Kidney (tissue), 14 donors: ENCODE data around the gene USH2A. TPM values are rescaled to one million over a fixed set of nuclear protein-coding genes. Genes with fewer than 3 reads are reported as not detected.

Source experiments
- DNase-seq, 5 donors: peaks; one replicate each; pipeline ENCODE4 v3.0.0-alpha.2; 2013 to 2020
- FAIRE-seq: peaks from 2 replicates; lab custom pipeline; 2012; peaks lifted over from hg19 to GRCh38; lab: Jason Lieb, UNC
- H3K27ac ChIP-seq, 2 donors: one replicate each; pipeline ENCODE4 v1.7.0; 2013; ENCODE audit warnings: low read depth in 2 of 2, low read length in 2 of 2, inconsistent platforms in 1 of 2
- H3K27me3 ChIP-seq: one replicate; pipeline ENCODE4 v1.7.1; 2013; ENCODE audit warnings: low read length, inconsistent platforms; ENCODE audit not compliant: control insufficient read depth, insufficient read depth
- H3K36me3 ChIP-seq, 3 donors: one replicate each; pipeline versions ENCODE4 v1.7.0 to v1.7.1; 2013; ENCODE audit warnings: low read length in 3 of 3, control low read depth in 1 of 3, inconsistent platforms in 1 of 3; ENCODE audit not compliant: insufficient read depth in 3 of 3, control insufficient read depth in 2 of 3
- H3K4me1 ChIP-seq, 3 donors: one replicate each; pipeline versions ENCODE4 v1.7.0 to v1.7.1; 2013; ENCODE audit warnings: low read length in 3 of 3, inconsistent platforms in 1 of 3, low read depth in 1 of 3; ENCODE audit not compliant: control insufficient read depth in 2 of 3, insufficient read depth in 2 of 3
- H3K4me3 ChIP-seq, 3 donors: one replicate each; pipeline versions ENCODE4 v1.7.0 to v1.8.1; 2013; ENCODE audit warnings: low read length in 3 of 3, control low read depth in 1 of 3, inconsistent platforms in 1 of 3
- H3K9ac ChIP-seq, 3 donors: one replicate each; pipeline versions ENCODE4 v1.7.0 to v1.7.1; 2013; ENCODE audit warnings: low read length in 3 of 3, control low read depth in 1 of 3, inconsistent platforms in 1 of 3
- H3K9me3 ChIP-seq, 3 donors: one replicate each; pipeline versions ENCODE4 v1.7.0 to v1.7.1; 2013; ENCODE audit warnings: low read length in 3 of 3, control low read depth in 1 of 3, inconsistent platforms in 1 of 3; ENCODE audit not compliant: control insufficient read depth in 2 of 3, insufficient read depth in 1 of 3
- intact Hi-C: fragments of 100-400 bp; cut with DNase I; formaldehyde crosslinking; loops from one replicate; pipeline ENCODE4 v1.11.1; 2022
- polyA plus RNA-seq: library from polyadenylated mRNA; stranded (reverse); fragments of 350-450 nt; fragmentation: Illumina TruSeq; extraction: RNeasy Lipid Tissue Mini Kit (QIAGEN cat#74804); gene quantifications from one replicate; pipeline ENCODE4 v1.2.3, GENCODE V29; 2014; ENCODE audit warnings: low read depth, low replicate concordance; ENCODE audit not compliant: insufficient read depth
- total RNA-seq: library from RNA; stranded (reverse); fragmentation: NEBNext Ultra II Directional; extraction: Animal tissue kit (Norgen Biotek cat#: 25700); gene quantifications from one replicate; pipeline ENCODE4 v1.2.1, GENCODE V29; 2021
- TF ChIP-seq, protein P1 (sequence below): IDR thresholded peaks from 3 replicates; pipeline ENCODE4 v1.5.1; 2012; ENCODE audit warnings: mild to moderate bottlenecking, moderate library complexity, borderline replicate concordance; ENCODE audit not compliant: insufficient read depth; ENCODE audit errors: extremely low read depth
- donor health status: control.
- donor health status: control.
- donor health status: control.
- donor health status: control.
- donor health status: control.
- donor health status: DM: yes; HTN: yes; CAD: no.
- donor health status: Normal renal cell carcinoma (clear cell type).

USH2A gene
- total and polyA plus RNA-seq, 2 donors from 2014 or later, result 0.06 TPM; not detected in 1

DNA sequence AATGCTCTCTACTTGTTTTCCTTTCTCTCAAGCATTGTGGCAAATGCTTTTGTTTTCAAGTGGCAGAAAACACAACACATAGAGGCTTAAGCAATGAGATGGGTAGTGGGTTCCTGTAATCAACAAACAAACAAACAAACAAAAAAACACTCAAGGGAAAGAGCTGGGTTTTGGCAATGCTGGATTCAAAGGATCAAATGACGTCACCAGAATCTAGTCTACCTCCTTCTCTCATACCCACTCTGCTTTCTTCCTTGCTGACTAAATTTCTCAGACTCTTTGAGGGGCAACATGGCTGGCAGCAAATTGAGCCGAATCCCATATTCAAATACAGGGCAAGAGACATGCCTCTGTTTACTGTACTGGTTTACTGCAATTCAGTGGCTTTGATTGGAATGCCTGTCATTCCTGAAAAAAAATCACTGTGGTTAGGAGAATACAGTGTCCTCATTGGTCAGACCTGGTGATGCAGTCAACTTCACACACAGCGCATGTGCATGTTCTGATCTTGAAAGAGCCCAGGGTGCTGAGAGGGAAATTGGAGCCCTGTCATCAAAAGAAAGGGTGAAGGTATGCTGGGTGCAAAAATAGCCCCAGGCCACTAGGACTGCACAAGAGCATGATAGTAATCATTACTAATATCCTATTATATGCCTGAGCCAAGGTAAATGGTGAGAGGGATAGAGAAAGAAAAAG, 500.0 kb downstream of the USH2A start:
- H3K9me3 ChIP-seq, result no peaks in the 10 kb centered on the region
- DNase-seq (no peak), FAIRE-seq (no peak)
- H3K27ac ChIP-seq, result no peak overlapping the region
- H3K36me3 ChIP-seq, result no peaks in the 10 kb centered on the region
- no peaks in the 10 kb centered on the region for H3K27me3 ChIP-seq
- TF ChIP-seq, protein P1, sequence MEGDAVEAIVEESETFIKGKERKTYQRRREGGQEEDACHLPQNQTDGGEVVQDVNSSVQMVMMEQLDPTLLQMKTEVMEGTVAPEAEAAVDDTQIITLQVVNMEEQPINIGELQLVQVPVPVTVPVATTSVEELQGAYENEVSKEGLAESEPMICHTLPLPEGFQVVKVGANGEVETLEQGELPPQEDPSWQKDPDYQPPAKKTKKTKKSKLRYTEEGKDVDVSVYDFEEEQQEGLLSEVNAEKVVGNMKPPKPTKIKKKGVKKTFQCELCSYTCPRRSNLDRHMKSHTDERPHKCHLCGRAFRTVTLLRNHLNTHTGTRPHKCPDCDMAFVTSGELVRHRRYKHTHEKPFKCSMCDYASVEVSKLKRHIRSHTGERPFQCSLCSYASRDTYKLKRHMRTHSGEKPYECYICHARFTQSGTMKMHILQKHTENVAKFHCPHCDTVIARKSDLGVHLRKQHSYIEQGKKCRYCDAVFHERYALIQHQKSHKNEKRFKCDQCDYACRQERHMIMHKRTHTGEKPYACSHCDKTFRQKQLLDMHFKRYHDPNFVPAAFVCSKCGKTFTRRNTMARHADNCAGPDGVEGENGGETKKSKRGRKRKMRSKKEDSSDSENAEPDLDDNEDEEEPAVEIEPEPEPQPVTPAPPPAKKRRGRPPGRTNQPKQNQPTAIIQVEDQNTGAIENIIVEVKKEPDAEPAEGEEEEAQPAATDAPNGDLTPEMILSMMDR, result no peak
- H3K4me3 ChIP-seq, result no peak overlapping the region
- H3K9ac ChIP-seq, result no peak overlapping the region
- no peaks in the 10 kb centered on the region for H3K4me1 ChIP-seq
- intact Hi-C loops, result no loop called here

DNA sequence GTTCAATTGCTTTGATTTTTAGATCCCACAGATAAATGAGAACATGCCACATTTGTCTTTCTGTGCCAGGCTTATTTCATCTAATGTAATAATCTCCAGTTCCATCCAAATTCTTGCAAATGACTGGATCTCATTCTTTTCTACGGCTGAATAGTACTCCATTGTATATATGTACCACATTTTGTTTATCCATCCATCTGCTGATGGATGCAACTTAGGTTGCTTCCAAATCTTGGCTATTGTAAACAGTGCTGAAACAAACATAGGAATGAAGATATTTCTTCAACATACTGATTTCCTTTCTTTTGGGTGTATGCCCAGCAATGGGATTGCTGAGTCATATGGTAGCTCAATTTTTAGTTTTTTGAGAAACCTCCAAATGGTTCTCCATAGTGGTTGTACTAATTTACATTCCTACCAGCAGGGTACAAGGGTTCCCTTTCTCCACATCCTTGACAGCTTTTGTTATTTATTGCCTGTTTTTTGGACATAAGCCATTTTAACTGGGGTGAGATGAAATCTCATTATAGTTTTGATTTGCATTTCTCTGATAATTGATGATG, 511.8 kb downstream of the USH2A start:
- FAIRE-seq (no peak), DNase-seq (no peak)
- no peak overlapping the region for H3K27ac ChIP-seq
- H3K36me3 ChIP-seq, result no peaks in the 10 kb centered on the region
- intact Hi-C loops, result no loop called here
- H3K9ac ChIP-seq, result no peak overlapping the region
- H3K4me3 ChIP-seq, result no peak overlapping the region
- H3K4me1 ChIP-seq, result no peaks in the 10 kb centered on the region
- no peaks in the 10 kb centered on the region for H3K9me3 ChIP-seq
- TF ChIP-seq, protein P1, result no peak
- H3K27me3 ChIP-seq, result no peaks in the 10 kb centered on the region

DNA sequence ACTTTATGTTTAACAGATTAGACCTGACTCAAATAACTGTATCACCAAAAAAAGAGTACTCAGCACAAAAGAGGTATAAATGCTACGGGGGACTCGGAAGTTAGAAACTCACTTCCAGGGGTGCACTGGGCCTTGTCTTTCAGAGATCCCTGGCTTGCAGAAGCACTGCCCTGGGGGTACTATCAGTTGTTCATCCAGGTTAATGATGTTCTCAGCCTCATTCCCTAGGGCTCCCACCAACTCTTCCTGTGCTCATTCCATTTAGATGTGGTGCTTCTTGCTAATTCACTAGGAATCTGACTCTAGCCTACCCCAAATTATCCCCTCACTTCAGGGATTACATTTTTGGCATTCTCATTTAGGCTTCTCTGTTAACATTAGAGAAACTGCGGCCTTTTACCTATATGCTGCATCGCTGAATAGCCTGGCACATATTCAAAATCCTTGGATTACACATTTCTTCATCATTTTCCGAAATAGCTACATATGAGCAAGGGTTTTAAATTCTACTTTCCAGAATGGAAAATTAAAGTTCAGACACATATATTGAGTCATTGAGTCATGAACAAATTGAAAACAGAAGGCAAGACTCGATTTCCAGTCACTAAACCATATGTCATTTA, 517.6 kb downstream of the USH2A start:
- FAIRE-seq (no peak), DNase-seq (no peak)
- no peaks in the 10 kb centered on the region for H3K36me3 ChIP-seq
- no peaks in the 10 kb centered on the region for H3K4me1 ChIP-seq
- H3K27ac ChIP-seq, result no peak overlapping the region
- H3K4me3 ChIP-seq, result no peak overlapping the region
- H3K9ac ChIP-seq, result no peak overlapping the region
- no peaks in the 10 kb centered on the region for H3K9me3 ChIP-seq
- intact Hi-C loops, result no loop called here
- TF ChIP-seq, protein P1, result no peak
- H3K27me3 ChIP-seq, result no peaks in the 10 kb centered on the region
